DOHH2 (cell line): ENCODE measurements around the gene TM2D3.

Experiments
- H3F3A ChIP-seq: fragments of 200-600 bp; sonication (generic), shearing (Covaris generic); 2 replicates; pipeline ENCODE4 v1.6.0; 2016; ENCODE audit warnings: antibody characterized with exemption, mild to moderate bottlenecking; ENCODE audit not compliant: control insufficient read depth, insufficient read depth
- H3K27ac ChIP-seq: fragments of 200-600 bp; sonication (generic); 2 replicates; pipeline ENCODE4 v1.5.1; 2014; ENCODE audit warnings: low read depth, mild to moderate bottlenecking, low read length, moderate library complexity
- H3K27me3 ChIP-seq: fragments of 200-600 bp; sonication (generic); 2 replicates; pipeline ENCODE4 v1.6.1; 2014; ENCODE audit warnings: mild to moderate bottlenecking, low read length, mixed read lengths; ENCODE audit not compliant: control insufficient read depth
- H3K36me3 ChIP-seq: fragments of 200-600 bp; sonication (generic); 2 replicates; pipeline ENCODE4 v1.6.1; 2014; ENCODE audit warnings: mild to moderate bottlenecking, low read length, moderate library complexity, mixed read lengths; ENCODE audit not compliant: control insufficient read depth
- H3K4me1 ChIP-seq: fragments of 200-600 bp; sonication (generic); 2 replicates; pipeline ENCODE4 v1.6.1; 2014; ENCODE audit warnings: mild to moderate bottlenecking, low read length, mixed read lengths; ENCODE audit not compliant: control insufficient read depth
- H3K4me2 ChIP-seq: fragments of 200-600 bp; sonication (generic); 2 replicates; pipeline ENCODE4 v1.6.0; 2014; ENCODE audit warnings: mild to moderate bottlenecking, low read length, moderate library complexity
- H3K4me3 ChIP-seq: fragments of 200-600 bp; sonication (generic); 2 replicates; pipeline ENCODE4 v1.5.1; 2014; ENCODE audit warnings: mild to moderate bottlenecking, low read length, mixed read lengths
- H3K79me2 ChIP-seq: fragments of 200-600 bp; sonication (generic); 2 replicates; pipeline ENCODE4 v1.6.1; 2014; ENCODE audit warnings: mild to moderate bottlenecking, low read length, mixed read lengths; ENCODE audit not compliant: control insufficient read depth
- H3K9me2 ChIP-seq: fragments of 200-600 bp; sonication (generic); replicated peaks from 2 replicates; pipeline ENCODE4 v1.6.1; 2014; ENCODE audit warnings: mild to moderate bottlenecking, low read length, mixed read lengths; ENCODE audit not compliant: control insufficient read depth
- H3K9me3 ChIP-seq: fragments of 200-600 bp; sonication (generic); 2 replicates; pipeline ENCODE4 v1.6.1; 2014; ENCODE audit warnings: antibody characterized with exemption, low read length, mixed read lengths; ENCODE audit not compliant: control insufficient read depth, insufficient read depth
- H4K20me1 ChIP-seq: fragments of 200-600 bp; sonication (generic); 2 replicates; pipeline ENCODE4 v1.6.0; 2014; ENCODE audit warnings: low read depth, mild to moderate bottlenecking, antibody characterized with exemption, low read length, moderate library complexity; ENCODE audit not compliant: control insufficient read depth, insufficient read depth
- CTCF ChIP-seq: fragments of 200-600 bp; sonication (generic); IDR thresholded peaks from one replicate; pipeline ENCODE4 v1.5.1; 2014; ENCODE audit warnings: antibody characterized with exemption, mild to moderate bottlenecking, low read depth, low read length; ENCODE audit not compliant: poor library complexity, severe bottlenecking
- EZH2phosphoT487 ChIP-seq: fragments of 200-600 bp; sonication (generic); IDR thresholded peaks from 2 replicates; pipeline ENCODE4 v1.6.1; 2017; ENCODE audit warnings: borderline replicate concordance, mild to moderate bottlenecking, antibody characterized with exemption, low read length, moderate library complexity, mixed read lengths

The TM2D3 gene

DNA sequence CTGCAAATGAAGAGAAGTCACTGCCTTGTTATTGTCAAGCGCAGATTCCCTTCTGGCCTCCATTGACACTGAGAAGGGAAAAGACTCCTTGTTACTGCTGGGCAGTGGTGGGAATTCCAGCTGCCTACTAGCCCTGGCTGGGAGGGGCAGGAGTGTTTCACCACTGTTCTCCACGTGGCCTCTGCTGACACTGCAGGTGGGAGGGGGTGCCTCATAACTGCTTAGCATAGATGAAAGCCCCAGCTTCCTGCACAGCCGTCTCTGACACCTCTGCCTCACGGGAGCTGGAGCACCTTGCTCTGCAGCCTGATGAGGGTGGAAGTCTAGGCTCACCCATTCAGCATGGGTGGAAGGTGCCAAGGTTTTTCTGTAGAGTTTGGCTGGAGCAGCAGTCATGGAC is 52.1 kb downstream of the TM2D3 start:
- Histone ChIP-seq H3K4me1 (no peaks in the 10 kb centered on the region), H3K9me2 (no peaks in the 10 kb centered on the region), H3K4me2 (no peak overlapping the region), H4K20me1 (no peaks in the 10 kb centered on the region), H3K27me3 (no peaks in the 10 kb centered on the region), H3K9me3 (no peaks in the 10 kb centered on the region), H3K36me3 (no peaks in the 10 kb centered on the region), H3K27ac (no peak overlapping the region), H3F3A (no peaks in the 10 kb centered on the region), H3K4me3 (no peak overlapping the region), H3K79me2 (no peaks in the 10 kb centered on the region)
- TF ChIP-seq EZH2phosphoT487 (no peak), CTCF (no peak)

DNA sequence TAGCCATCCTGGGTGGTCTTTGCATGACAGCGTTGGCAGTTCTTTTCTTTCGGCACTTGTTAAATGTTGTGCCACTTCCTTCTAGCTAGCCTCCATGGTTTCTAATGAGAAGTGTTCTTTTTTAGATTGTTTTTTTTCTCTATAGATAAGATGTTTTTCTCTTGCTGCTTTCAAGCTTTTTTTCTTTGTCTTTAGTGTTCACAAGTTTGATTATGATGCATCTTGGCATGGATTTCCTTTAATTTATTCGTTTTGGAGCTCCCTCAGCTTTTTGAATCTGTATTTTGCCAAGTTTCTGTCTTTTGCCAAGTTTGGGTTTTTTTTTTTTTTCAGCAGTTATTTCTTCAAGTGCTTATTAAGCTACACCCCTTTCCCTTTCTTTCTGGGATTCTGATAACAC is 53.1 kb downstream of the TM2D3 start:
- no peak for TF ChIP-seq EZH2phosphoT487
- TF ChIP-seq CTCF, result no peak
- Histone ChIP-seq H3K4me1 (no peaks in the 10 kb centered on the region), H3K9me2 (no peaks in the 10 kb centered on the region), H3F3A (no peaks in the 10 kb centered on the region), H3K36me3 (no peaks in the 10 kb centered on the region), H3K79me2 (no peaks in the 10 kb centered on the region), H3K27me3 (no peaks in the 10 kb centered on the region), H4K20me1 (no peaks in the 10 kb centered on the region), H3K9me3 (no peaks in the 10 kb centered on the region), H3K4me2 (no peak overlapping the region), H3K27ac (no peak overlapping the region), H3K4me3 (no peak overlapping the region)

DNA sequence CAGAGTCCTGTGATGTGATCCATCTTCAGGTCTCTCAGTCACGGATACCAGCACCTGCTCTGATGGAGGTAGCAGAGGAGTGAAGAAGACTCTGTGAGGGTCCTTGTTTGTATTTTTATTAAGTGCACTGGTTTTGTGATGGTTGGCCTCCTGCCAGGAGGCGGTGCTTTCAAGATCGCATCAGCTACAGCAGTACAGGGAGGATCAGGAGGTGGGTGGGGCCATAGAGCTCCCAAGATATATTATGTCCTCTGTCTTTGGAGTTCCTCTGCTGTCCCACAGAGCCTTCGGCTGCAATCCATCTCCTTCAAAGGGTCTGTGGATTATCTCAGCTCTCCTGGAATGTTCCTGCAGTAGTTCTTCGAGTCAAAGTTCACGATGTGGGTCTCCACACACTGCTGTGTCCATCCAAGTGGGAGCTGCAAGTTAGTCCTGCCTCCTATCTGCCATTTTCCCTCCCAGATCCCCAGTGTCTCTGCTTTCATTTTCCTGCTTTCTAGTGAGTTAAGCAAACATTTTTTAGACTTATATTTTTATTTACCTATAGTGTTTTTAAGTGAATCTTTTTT is 54.7 kb downstream of the TM2D3 start:
- Histone ChIP-seq H3F3A (no peaks in the 10 kb centered on the region), H3K36me3 (no peaks in the 10 kb centered on the region), H4K20me1 (no peaks in the 10 kb centered on the region), H3K27ac (no peak overlapping the region), H3K9me2 (no peaks in the 10 kb centered on the region), H3K79me2 (no peaks in the 10 kb centered on the region), H3K4me2 (no peak overlapping the region), H3K4me3 (no peak overlapping the region), H3K27me3 (no peaks in the 10 kb centered on the region), H3K9me3 (no peaks in the 10 kb centered on the region), H3K4me1 (no peaks in the 10 kb centered on the region)
- no peak for TF ChIP-seq EZH2phosphoT487
- TF ChIP-seq CTCF, result no peak
